GM19467 (cell line): ENCODE results near the gene THRB.

Experiments
- ATAC-seq: cut with Tn5 transposase; IDR thresholded peaks from one replicate; pipeline ENCODE4 v1.9.1; 2021; ENCODE audit warnings: mild to moderate bottlenecking, moderate library complexity; ENCODE audit not compliant: unreplicated experiment

Gene THRB

DNA sequence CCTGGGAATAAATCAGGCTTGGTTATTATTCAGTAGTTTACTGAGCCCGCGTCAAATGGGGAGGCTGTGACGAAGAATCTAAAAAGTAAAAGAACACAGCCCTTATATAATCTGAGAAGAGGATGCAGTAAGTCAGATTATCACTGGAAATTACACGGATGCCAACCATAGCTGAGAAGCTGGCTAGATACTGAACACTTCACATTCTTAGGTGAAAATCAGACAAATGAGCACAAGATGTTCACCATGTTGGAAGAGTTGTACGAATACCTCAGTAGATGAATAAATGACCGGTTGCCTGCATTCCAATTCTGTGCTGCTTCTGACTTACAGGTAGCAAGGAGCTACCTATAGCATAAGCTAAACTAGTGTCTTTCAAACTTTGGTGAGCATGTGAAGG lies 254.3 kb downstream of the THRB start:
- ATAC-seq, result no peak

DNA sequence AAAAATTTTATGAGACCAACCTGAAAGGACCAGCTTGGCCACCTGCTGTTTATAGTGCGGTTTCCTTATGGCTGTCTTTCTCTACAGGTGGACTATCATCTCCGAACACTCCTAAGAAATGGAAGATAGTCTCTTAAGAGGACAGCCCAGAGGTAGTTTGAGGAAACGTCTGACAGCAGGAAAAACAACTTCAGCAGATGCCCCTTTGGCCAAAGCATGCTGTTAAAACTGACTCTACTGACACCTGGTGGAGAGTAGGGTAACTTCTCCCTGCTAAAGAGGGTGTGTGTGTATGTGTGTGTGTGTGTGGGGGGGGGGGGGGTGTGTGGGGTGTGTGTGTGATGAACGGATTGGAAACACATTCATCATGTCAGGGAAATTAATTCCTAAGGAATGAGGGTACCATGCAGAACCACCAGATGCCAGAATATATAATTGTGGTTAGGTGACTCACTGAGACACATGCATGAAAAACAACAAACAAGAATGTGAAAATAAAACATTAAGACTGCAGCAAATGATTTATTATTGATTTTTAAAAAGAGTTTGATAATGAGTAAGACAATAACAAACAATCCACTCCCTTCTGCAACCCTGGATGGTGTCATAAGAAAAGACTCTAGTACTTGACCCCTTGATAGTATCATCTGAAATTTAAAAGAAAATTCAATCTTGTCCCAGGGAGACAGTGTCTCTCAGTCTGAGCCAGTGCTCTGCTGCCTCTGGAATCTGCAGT lies 256.5 kb downstream of the THRB start:
- peak; percentile 90 for ATAC-seq

DNA sequence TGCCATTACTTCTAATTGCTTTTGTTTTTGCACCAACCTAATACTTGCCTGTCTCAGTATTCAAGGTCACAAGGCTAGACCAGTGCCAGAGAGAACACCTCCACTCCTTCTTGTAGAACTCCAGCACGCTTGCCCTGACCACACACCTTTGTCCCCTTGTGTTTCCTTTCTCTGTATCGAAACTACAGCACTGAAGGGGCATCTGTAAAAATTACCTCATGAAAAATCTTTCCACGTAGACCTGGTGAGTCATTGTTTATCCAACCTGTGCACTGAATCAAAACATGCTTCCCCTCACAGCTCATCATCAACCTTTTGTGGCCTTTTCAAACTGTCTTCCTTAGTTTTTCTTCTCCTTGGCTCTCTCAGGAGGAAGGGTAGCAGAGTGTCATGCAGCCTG lies 259.5 kb downstream of the THRB start:
- ATAC-seq, result no peak

DNA sequence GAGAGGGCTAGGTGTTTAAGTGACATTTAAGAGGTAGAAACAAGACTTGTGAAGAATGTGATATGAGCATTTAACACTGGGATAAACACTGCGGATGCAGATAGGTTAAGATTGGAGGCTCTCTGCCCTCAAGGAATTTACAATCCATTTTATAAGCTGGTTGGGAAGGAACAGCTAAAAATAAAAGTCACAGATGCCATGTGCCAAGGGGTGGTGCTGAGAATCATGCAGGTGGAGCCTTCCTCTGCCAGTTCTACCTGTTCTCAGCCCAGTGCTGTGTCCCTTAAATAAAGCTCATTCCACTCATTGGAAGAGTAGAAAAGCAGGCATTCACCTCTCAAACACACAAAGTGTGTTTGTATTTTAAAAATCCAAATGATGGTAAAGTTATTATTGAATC lies 261.9 kb downstream of the THRB start:
- no peak for ATAC-seq

DNA sequence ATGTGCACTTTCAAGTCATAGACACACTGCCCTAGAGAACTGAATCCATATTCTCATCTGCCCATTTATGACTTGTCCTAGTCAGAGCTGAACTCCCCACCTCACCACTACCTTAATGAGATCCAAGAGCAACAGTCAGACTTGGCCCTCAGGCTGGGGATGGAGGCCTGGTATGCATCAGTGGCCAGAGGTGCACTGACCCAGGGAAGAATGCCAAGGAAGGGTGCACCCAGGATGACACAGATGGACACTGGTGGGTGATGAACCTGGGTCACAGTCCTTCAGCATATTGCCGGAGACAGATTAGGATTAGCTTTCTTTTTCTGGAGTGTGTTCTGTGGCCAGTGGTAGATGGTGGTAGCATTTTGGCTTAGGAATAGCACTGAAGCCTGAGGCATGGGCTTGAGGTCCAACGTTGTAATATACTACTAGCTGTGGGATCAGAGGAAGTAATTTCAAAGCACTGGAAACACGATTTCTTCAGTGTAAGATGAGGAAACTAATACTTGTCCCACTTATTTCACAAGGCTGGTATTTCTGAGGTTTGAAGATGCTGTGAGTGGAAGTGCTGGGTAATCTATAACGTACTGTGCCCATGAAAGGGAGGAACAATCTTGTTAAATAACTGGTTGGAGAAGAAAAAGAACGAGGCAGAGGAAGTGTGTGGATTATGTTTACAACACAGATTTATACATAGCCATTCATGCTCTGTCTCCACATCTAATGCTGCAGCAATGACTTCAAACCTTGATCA lies 265.0 kb downstream of the THRB start:
- no peak for ATAC-seq

DNA sequence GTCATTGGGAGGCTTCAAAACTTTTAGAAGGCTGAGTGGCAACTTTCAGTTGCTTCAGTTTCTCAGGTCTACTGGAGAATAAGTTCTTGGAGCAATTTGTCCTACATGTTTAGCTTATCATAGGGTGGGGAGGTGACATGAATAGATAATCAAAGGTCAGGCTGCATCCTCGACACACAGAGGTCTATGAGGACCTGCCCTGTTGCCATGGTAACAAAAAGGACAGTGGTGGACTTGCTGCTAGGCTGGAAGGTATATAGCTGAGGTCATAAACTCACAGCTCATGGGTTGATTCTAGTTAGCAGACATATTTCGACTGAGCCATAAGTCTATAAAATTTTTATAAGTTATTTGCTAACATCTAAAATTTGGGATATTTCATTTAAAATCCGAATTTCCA lies 267.0 kb downstream of the THRB start:
- ATAC-seq, result no peak

DNA sequence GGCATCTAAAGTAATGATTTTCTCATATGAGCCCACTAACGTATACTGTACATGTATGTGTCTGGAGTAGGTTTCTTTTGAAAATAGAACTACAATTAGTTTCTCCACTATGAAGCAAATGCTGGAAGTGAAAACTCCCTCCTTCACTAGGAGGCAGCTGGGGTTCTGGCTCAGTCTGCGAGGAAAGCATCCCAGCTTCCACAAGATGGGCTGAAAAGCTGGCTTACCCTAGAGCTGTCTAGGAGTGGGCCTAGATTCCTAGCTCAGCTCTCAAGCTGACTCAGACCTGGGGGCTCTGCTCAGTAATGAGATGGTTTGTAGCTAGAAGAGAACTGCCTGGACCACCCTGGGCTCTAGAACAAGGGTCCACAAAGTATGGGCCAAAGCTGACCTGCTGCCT lies 268.3 kb downstream of the THRB start:
- no peak for ATAC-seq

DNA sequence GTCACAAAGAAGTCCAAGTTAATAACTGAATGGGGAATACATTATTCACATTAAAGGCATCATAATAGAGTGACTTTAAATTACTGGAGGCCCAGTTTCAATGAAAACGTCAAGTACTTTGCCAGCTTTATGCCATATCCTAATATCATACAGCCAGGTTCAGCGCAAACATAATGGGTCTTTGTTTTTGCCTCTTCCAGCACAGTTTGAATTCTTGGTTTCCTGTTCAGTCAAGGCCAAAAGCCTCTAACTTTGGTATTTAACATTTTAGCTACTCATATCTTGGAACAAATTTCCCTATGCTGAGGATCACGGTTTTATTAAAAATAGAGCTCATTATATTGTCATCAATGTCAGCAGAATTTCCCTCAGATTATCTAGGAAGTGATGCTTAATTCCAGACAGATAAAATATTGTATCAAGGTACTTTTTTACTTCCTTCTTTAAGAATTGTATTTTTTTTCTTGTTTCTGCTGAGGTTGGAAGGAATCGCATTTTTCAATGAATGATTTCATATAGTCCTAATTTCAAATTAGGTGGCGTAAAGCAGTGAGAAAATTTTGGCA lies 269.2 kb downstream of the THRB start:
- ATAC-seq, result no peak

DNA sequence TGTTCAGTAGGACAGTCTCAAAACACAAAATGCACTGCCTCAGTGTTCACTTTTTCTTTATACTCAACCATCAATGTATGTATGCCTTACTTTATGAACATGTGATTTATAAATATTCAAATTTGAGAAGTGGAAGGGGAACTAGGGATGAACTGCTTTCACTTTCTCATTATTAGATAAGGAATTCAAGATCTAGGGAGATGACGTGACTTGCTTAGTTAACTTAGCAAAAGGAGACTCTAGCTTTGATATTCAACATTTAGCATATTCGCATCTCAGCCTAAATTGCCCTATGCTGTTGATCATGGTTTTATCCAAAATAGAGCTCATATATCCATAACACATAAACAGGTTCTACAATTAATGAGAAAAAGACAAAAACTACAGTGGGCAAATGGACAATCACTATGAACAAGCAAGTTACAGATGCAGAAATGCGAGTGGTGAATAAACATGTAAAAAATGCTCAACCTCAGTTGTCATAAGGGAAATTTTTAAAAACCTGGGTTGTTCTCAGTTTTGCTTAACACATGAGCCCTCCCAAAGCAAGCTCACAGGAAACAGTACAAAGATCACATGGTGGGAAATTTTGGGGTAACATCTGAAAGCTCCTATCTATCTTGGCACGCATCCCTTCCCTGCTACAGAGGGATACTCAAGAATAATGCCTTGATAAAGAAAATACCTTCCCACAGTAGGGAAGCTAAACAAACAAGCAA lies 269.8 kb downstream of the THRB start:
- no peak for ATAC-seq

DNA sequence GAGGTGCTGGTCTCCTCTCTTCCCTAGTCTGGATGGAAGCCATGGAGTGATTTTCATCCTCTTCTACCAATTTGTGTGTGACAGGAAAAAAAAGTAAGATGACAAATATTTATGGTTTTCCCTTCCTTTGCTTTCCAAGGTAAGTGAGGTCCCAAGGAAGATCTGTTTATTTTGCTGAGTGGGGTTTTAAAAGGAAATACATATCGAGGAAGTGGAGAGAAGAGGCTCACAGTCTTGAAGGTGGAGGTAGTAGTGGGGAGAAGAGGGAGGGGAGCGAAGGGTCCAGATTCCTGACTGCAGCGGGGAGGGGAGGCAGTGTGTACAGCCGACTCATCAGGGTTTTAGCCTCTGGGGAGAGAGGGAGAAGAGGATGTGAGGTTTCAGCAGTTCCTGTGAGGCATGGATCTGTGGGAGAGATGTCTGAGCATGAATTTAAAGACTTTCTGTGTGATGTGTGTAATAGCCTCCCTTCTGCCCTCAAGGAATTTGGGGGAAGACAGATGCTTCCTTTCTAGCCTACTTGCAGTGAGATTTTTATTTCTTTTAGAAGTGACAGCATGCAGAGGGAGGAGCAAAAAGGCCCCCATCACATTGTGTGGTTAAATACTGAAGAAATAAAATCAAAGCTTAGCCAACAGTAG lies 272.4 kb downstream of the THRB start:
- no peak for ATAC-seq

DNA sequence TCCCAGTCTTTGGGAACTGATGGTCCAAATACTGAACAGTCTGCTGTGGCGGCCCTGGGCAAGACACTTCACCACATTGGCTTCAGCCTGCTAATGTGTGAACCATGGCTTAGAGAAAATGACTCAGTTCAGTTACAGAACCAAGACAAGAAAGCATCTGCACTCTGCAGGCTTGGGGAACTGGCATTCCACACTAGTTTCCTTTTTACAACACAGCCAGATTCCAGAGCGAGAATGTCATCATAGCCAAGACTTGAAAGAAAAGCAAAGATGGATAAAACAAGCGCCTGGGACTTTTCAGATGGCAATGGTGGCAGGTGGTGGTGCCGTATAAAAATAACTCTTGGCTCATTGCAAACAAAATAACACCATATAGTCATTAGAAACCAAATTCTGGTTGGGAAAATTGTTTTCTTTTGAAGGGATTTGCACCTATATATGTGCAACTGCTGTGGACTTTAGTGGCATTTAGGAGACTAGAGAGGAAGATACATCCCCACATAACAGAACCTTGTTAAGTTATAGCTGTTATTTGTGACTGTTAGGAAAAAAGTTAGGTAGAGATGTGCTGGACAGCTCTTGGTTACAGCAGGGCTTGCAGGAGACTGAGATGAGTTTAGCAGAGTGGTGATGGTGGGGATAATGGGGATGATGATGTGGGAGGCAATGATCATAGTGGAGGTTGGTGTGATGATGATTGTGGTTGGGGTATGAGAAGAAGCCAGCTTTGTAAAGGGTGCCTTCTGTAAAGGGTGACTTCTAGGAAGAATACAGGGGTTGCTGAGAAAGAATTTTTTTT lies 273.6 kb downstream of the THRB start:
- ATAC-seq, result no peak

DNA sequence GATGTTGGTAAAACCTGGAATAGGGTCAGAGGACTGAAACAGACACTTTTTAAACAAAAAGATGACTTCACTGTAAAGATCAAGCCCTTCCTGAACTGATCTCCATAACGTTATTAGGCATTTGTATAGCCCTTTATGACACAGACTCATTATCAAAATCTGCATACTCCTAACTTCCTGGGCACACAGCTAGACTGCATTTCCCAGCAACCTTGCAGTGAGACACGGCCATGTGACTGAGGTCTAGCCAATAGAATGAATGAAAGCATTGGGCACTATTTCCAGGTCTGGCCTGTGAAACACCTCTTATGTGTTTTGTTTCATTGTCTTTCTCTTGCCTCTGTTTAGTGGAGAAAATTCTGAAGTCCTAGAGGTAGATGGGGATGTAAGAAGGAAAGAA lies 279.1 kb downstream of the THRB start:
- ATAC-seq, result no peak

DNA sequence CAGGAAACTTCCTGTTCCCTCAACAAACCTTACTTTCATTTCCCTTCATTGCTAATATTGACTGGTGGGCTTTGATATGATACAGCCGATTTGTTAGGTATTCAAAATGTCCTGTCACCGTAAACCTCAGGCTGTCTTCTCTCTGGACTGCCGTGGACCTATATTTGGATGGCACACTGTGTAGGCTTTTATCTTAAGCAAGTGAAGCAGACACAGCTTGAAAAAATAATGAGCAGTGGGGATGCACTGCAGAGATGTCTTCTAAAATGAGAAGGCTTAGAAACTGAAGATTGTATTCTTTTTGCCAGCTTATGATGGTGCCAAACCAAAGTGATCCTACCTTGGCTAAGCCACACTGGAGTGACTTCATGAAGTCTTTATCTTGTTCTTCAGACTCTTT lies 283.3 kb downstream of the THRB start:
- no peak for ATAC-seq

DNA sequence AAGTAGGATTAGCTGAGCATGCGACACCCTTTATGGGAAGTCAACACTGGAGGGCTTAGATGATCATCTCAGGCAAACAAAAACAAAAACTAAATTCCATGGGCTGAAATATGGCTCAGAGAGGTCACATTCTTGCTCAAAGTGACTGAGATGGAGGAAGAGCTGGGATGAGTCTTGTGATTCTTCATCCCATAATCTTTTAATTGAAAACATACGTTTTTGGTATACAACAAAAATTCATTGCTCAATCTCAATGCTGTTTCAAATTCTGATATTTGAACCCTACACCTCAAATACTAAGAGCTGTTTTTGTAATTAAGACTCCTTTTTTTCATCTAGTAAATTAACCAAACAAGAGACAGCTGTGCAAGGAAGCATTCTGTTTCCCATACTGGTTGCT lies 292.6 kb downstream of the THRB start:
- ATAC-seq, result no peak

DNA sequence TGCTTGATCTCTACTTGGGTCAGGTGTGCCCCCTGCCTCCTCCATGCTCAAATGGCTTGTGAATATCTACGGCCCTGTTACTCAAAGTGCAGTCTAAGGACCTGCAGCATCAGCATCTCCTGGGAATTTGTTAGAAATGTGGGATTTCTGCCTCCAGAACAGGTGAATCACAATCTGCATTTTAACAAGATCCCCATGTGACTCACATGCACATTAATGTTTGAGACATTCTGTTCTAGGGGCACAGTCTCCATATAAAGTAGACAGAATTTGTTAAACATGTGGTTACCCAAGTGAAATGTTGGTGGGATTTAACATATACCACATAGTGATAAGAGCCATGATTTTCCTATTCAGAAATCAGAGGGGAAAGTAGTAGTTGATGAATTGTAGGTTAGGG lies 293.3 kb downstream of the THRB start:
- ATAC-seq, result no peak

DNA sequence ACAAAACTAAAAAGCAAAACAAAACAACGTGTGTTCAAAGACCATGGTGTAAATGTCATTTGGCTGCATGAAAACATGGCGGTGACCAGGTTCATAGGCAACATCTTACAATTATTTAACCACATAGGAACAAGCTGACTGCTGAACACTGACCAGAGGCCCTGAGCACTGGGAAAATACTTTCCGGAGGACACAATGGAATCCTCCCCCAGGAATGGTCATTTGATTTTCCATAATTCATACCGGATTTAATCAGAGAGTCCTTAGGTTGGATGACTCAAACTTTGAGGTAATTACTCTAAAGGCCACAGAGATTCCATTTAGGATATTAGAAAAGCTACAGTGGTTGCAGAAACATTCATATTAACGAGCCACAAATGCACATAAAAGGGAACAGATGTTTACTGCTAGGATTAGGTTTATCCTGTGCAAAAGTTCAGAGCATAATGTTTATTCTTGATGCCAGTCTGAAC lies 294.8 kb downstream of the THRB start:
- no peak for ATAC-seq

DNA sequence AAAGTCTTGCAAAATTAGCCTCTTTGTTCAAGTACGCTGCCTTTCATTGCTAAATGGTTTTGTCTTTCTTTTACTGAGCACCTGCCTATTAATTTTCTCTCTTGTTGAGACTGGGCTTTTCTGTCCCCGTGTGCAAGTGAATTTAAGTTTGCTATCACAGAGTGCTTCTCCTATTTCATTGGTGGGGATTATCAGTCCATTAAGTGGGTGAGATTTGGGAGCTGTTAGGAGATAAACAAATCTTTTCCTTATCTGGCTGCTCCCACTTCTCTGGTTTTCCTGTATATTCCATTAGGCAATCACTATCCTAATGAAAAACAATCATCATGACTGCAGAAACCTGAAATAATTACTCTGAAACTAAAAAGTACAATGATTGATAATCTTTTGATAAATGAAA lies 295.4 kb downstream of the THRB start:
- ATAC-seq, result no peak

DNA sequence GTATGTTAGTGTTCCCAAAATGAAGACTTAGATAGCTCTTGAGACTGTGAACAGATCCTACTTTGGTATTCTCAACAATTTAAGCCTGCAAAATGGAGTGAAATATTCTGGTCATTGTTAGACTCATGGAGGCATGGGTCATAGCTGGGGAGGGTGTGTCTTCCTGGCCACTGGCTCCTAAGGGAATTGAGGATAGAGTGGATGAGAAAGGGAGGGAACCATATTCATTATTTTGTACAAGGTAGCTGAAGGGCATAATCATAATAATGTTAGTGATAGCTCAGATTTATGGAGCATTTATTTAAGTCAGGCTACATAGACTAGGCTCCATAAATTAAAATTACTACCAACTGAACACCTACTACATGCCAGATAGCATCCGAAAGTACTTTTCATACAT lies 295.9 kb downstream of the THRB start:
- no peak for ATAC-seq

DNA sequence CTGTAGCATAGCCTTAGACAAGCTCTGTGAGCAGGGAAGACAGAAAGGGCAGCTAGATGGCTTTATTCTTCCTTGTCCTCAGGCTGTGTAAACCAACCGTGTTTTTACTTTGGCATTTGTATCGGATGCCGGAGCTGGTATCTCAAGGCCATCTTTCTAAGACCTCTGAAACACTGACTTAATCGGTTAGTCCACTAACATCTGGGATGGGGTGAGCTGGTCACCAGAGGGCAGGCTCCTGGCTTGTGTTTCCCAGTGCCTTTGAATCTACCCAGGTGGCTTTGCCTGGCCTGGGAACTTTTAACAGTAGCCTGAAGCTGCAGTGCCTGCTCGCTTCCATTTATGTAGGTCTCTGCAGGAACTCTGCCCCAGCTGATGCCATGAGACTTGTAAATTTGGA lies 296.8 kb downstream of the THRB start:
- no peak for ATAC-seq

DNA sequence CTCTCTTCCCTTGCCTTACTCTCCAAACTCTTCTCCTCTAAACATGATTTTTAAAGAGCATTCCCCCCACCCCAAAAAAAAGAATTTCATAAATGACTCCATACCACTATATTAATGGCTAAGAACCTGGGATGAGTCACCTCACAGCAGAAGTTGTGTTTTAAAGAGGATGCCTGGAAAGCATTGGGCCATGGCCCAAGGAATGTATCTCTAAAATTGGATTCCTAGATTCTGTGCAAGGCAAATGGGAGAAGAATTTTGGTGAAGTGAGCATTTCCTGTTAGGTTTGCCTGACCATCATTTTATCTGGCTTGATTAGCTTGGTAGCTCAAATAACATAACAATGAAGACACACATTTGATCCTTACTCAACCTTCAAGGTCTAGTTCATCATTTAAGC lies 298.1 kb downstream of the THRB start:
- no peak for ATAC-seq
